K562 (cell line): ENCODE measurements around the gene ACOT7. TPM values are rescaled to one million over a fixed set of nuclear protein-coding genes. Genes with fewer than 3 reads are reported as not detected.
A peak's percentile ranks its signal among the peaks of the same experiment; 100 is the strongest.

Source experiments
- ATAC-seq: fragments of 200-7000 bp; cut with Tn5 transposase; 3 replicates; pipeline ENCODE4 v1.9.1; 2020; ENCODE audit warnings: moderate library complexity
- BruUV-seq: library from RNA; stranded (reverse); fragments of 400-500 nt; replicated peaks from 2 replicates; lab custom pipeline; 2021; lab: Mats Ljungman, UMichigan
- CTCF ChIA-PET: fragments of 300-600 bp; formaldehyde crosslinking; extraction: SDS; loops from one replicate; lab custom pipeline; 2021; ENCODE audit warnings: low intra/inter-chr PET ratio; lab: Yijun Ruan, JAX
- POLR2A ChIA-PET: fragments of 300-600, 350-650 bp; sonication (Branson Sonifier 250); formaldehyde crosslinking; extraction: SDS; loops from one replicate; lab custom pipeline; 2021; ENCODE audit warnings: antibody characterized with exemption, inconsistent platforms; lab: Yijun Ruan, JAX
- DNase-seq, 4 experiments: peaks; one replicate each; pipeline versions ENCODE4 v3.0.0 to v3.0.0-alpha.2; 2011 to 2018; ENCODE audit warnings: low spot score in 3 of 4, mixed read lengths in 3 of 4; ENCODE audit errors: extremely low read depth in 1 of 4
- FAIRE-seq: peaks from 2 replicates; lab custom pipeline; 2011; peaks lifted over from hg19 to GRCh38; lab: Jason Lieb, UNC
- H2AFZ ChIP-seq: 2 replicates; pipeline ENCODE4 v1.6.0; 2011; ENCODE audit warnings: low read depth, low read length, control low read depth, inconsistent platforms
- H3K27ac ChIP-seq: fragments of 200-600 bp; 3 replicates; pipeline ENCODE4 v1.8.0; 2011; ENCODE audit warnings: low read depth, mild to moderate bottlenecking, control low read depth, inconsistent platforms, low read length, moderate library complexity, mixed read lengths; ENCODE audit errors: extremely low read depth
- H3K27me3 ChIP-seq, 2 experiments: fragments of 300-600 bp in 1 of 2; 2 replicates in 1 of 2; 3 replicates in 1 of 2; pipeline versions ENCODE4 v1.6.0 to v1.8.0; 2011; ENCODE audit warnings: inconsistent platforms in 2 of 2, low read length in 2 of 2, mild to moderate bottlenecking in 1 of 2, mixed read lengths in 1 of 2, moderate library complexity in 1 of 2; ENCODE audit not compliant: control insufficient read depth in 2 of 2, insufficient read depth in 2 of 2
- H3K36me3 ChIP-seq: fragments of 300-600 bp; 3 replicates; pipeline ENCODE4 v1.8.0; 2011; ENCODE audit warnings: mild to moderate bottlenecking, low read length, inconsistent platforms; ENCODE audit not compliant: control insufficient read depth, insufficient read depth
- H3K4me1 ChIP-seq, 2 experiments: fragments of 200-600 bp in 1 of 2; replicated peaks in 1 of 2; 2 replicates in 1 of 2; 3 replicates in 1 of 2; pipeline versions ENCODE4 v1.5.1 to v1.8.0; 2011; ENCODE audit warnings: inconsistent platforms in 2 of 2, low read length in 2 of 2, mild to moderate bottlenecking in 1 of 2, mixed read lengths in 1 of 2, moderate library complexity in 1 of 2; ENCODE audit not compliant: control insufficient read depth in 2 of 2, insufficient read depth in 2 of 2
- H3K4me2 ChIP-seq: 2 replicates; pipeline ENCODE4 v1.6.1; 2011; ENCODE audit warnings: low read length, control low read depth, inconsistent platforms, mixed read lengths; ENCODE audit not compliant: insufficient read depth
- H3K4me3 ChIP-seq: fragments of 200-600 bp; sonication (generic), shearing (Covaris generic); 2 replicates; pipeline ENCODE4 v1.5.1; 2016; ENCODE audit warnings: control low read depth, inconsistent platforms
- H3K79me2 ChIP-seq: fragments of 200-600 bp; 3 replicates; pipeline ENCODE4 v1.8.0; 2011; ENCODE audit warnings: low read length, inconsistent platforms; ENCODE audit not compliant: control insufficient read depth, insufficient read depth
- H3K9ac ChIP-seq, 2 experiments: 2 replicates each; pipeline versions ENCODE4 v1.6.0 to v1.6.1; 2011; ENCODE audit warnings: low read depth in 2 of 2, low read length in 2 of 2, control low read depth in 1 of 2, inconsistent platforms in 1 of 2, mild to moderate bottlenecking in 1 of 2, mixed read lengths in 1 of 2; ENCODE audit not compliant: insufficient read depth in 1 of 2
- H3K9me1 ChIP-seq: one replicate; pipeline ENCODE4 v1.6.0; 2011; ENCODE audit warnings: inconsistent platforms, mild to moderate bottlenecking, low read length, moderate library complexity; ENCODE audit not compliant: control insufficient read depth, insufficient read depth
- H3K9me3 ChIP-seq: replicated peaks from 2 replicates; pipeline ENCODE4 v1.5.1; 2011; ENCODE audit warnings: low read depth, low read length, inconsistent platforms; ENCODE audit not compliant: control insufficient read depth, insufficient read depth
- H4K20me1 ChIP-seq: replicated peaks from 2 replicates; pipeline ENCODE4 v1.6.1; 2011; ENCODE audit warnings: low read length, inconsistent platforms, mixed read lengths; ENCODE audit not compliant: control insufficient read depth, insufficient read depth
- DPF2 ChIP-seq: fragments of 450-650 bp; IDR thresholded peaks from 2 replicates; pipeline ENCODE4 v1.6.1; 2016
- ETS2 ChIP-seq: IDR thresholded peaks from 2 replicates; pipeline ENCODE4 v1.6.1; 2016; ENCODE audit warnings: borderline replicate concordance, missing genetic modification characterization, mild to moderate bottlenecking, moderate library complexity, missing compliant biosample characterization; ENCODE audit not compliant: poor library complexity, severe bottlenecking
- GABPA ChIP-seq: fragments of 200-800 bp; sonication (Bioruptor generic); conservative IDR thresholded peaks from 2 replicates; pipeline ENCODE4 v1.6.1; 2016; ENCODE audit warnings: low read depth, missing genetic modification characterization, missing compliant biosample characterization
- GTF2E2 ChIP-seq: fragments of 200-800 bp; sonication (Bioruptor generic); IDR thresholded peaks from 2 replicates; pipeline ENCODE4 v1.6.1; 2016; ENCODE audit warnings: missing genetic modification characterization, missing compliant biosample characterization
- HMG20A ChIP-seq: fragments of 450-650 bp; formaldehyde crosslinking; conservative IDR thresholded peaks from 2 replicates; pipeline ENCODE4 v1.4.0; 2020; ENCODE audit warnings: mild to moderate bottlenecking, mixed read lengths
- KLF16 ChIP-seq: IDR thresholded peaks from 2 replicates; pipeline ENCODE4 v1.6.1; 2016; ENCODE audit warnings: antibody characterized with exemption
- OTX1 ChIP-seq: fragments of 450-650 bp; formaldehyde crosslinking; IDR thresholded peaks from 2 replicates; pipeline ENCODE4 v1.4.0; 2022; ENCODE audit warnings: mild to moderate bottlenecking
- PBX2 ChIP-seq, 2 experiments: IDR thresholded peaks in 1 of 2; conservative IDR thresholded peaks in 1 of 2; 2 replicates each; pipeline ENCODE4 v1.6.1; 2016; ENCODE audit warnings: low read depth in 2 of 2, mild to moderate bottlenecking in 1 of 2, missing compliant biosample characterization in 1 of 2, missing genetic modification characterization in 1 of 2, moderate library complexity in 1 of 2
- PHTF2 ChIP-seq: fragments of 250-450 bp; sonication (Bioruptor Pico); IDR thresholded peaks from 2 replicates; pipeline ENCODE4 v1.5.0; 2021; ENCODE audit warnings: mild to moderate bottlenecking
- STAT5A ChIP-seq: IDR thresholded peaks from 2 replicates; pipeline ENCODE4 v1.6.1; 2012; ENCODE audit warnings: low read length, inconsistent platforms, borderline replicate concordance
- ZNF592 ChIP-seq: fragments of 450-650 bp; IDR thresholded peaks from 2 replicates; pipeline ENCODE4 v1.6.1; 2017; ENCODE audit warnings: antibody characterized with exemption, mild to moderate bottlenecking
- WGBS: fragments of 100-300 bp; shearing (Covaris generic); methylation state at CpG from one replicate; pipeline ENCODE4 v1.1.6; 2016; ENCODE audit warnings: low coverage, mixed read lengths; ENCODE audit not compliant: insufficient coverage; ENCODE audit errors: missing lambda C conversion rate; 5-methylcytosine and 5-hydroxymethylcytosine counted together
- in situ Hi-C: fragments of 300-500 bp; cut with MboI; formaldehyde crosslinking; loops from 4 replicates; pipeline ENCODE4 v1.15.0; 2018; ENCODE audit warnings: inconsistent platforms, mixed read lengths
- intact Hi-C: fragments of 100-400 bp; cut with micrococcal nuclease; formaldehyde crosslinking; loops from 2 replicates; pipeline ENCODE4 v1.14.2; 2022
- polyA plus RNA-seq, 8 experiments: library from polyadenylated mRNA; depleted of rRNA in 4 of 8; stranded (reverse) in 5 of 8; unstranded in 3 of 8; fragments of >200 nt; fragmentation: Nextera tagmentation in 2 of 8; fragmentation: Illumina TruSeq in 1 of 8; extraction: Ambion mirVana in 2 of 8; extraction: Trizol in 1 of 8; gene quantifications; 2 replicates each; pipeline versions ENCODE4 v1.2.1 to v1.2.3, GENCODE V29; 2011 to 2014; ENCODE audit warnings: inconsistent platforms in 1 of 8, missing spikeins in 1 of 8
- total RNA-seq, 7 experiments: library from RNA; depleted of rRNA in 6 of 7; stranded (reverse); fragments of >200 nt in 6 of 7; fragmentation: Illumina TruSeq in 2 of 7; extraction: Trizol in 2 of 7; gene quantifications; 2 replicates each; pipeline versions ENCODE4 v1.2.1 to v1.2.3, GENCODE V29; 2011 to 2021; ENCODE audit warnings: low replicate concordance in 1 of 7
- TF ChIP-seq, protein P1 (sequence below): fragments of 250-450 bp; sonication (Bioruptor Pico); IDR thresholded peaks from 2 replicates; pipeline ENCODE4 v1.4.0; 2020; ENCODE audit warnings: mild to moderate bottlenecking, moderate library complexity

Gene ACOT7
- total and polyA plus RNA-seq, 9 of the 15 experiments (the other 6 are each of a cell fraction or from before 2014, with no cell fraction given) = 7.0 to 92.6 (median 37.2) TPM

DNA sequence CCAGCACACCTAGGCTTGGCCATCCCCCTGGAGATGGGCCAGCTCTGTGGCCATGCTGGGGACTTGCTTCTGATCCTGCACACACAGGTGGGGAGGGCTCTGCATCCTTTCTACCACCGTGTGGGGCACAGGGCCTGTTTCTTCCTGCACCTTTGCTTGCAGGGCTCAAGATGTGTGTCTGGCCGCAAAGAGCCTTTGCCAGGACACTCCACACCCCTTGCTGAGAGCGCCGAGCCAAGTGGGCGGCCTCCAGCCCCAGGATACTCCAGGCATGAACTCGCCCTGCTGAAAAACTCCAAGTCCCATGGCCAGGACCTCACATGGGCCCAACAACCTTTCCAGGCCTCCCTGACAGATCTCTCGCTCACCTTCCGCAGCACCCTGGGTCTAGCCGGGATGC lies 121.1 kb downstream of the ACOT7 start:
- Histone ChIP-seq H3K27me3 (no peaks in the 10 kb centered on the region), H4K20me1 (peaks cover 13% of the 10 kb centered on the region; the same call in 1 of the 2 replicates), H3K9me1 (no peaks in the 10 kb centered on the region), H3K79me2 (no peaks in the 10 kb centered on the region), H3K9ac (peak overlapping the region in 1 of 2 experiments; percentile 65; a peak in 2 of 4 replicates), H2AFZ (no peak overlapping the region), H3K27ac (no peak overlapping the region), H3K4me1 (peaks cover 5 to 80% of the 10 kb centered on the region in 2 experiments; a peak in 4 of 5 replicates), H3K36me3 (no peaks in the 10 kb centered on the region), H3K9me3 (no peaks in the 10 kb centered on the region), H3K4me3 (no peak overlapping the region), H3K4me2 (no peak overlapping the region)
- WGBS = 72% methylated on average over 8 of the region's 9 CpGs
- no peak for DNase-seq
- in situ Hi-C loops = loop anchor here (25.0 kb wide), 1 partner anchor 940 kb away; no protein-coding TSS in a partner anchor
- no peak for ATAC-seq
- FAIRE-seq = no peak
- POLR2A ChIA-PET = no interaction called here
- no TSS peak for BruUV-seq
- intact Hi-C loops = no loop called here
- CTCF ChIA-PET = interaction anchor here (0.6 kb wide), 1 partner anchor 28 kb away, joined by 4 read pairs; no protein-coding TSS in a partner anchor
- no peak for TF ChIP-seq ZNF592
- TF ChIP-seq, protein P1, sequence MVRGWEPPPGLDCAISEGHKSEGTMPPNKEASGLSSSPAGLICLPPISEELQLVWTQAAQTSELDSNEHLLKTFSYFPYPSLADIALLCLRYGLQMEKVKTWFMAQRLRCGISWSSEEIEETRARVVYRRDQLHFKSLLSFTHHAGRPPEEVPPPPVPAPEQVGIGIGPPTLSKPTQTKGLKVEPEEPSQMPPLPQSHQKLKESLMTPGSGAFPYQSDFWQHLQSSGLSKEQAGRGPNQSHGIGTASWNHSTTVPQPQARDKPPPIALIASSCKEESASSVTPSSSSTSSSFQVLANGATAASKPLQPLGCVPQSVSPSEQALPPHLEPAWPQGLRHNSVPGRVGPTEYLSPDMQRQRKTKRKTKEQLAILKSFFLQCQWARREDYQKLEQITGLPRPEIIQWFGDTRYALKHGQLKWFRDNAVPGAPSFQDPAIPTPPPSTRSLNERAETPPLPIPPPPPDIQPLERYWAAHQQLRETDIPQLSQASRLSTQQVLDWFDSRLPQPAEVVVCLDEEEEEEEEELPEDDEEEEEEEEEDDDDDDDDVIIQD = no peak
- no peak for TF ChIP-seq PBX2 (CRISPR knock-in tag; IDR thresholded peaks at IDR 0.05; ENCODE audit: low read depth)
- no peak for TF ChIP-seq PBX2 (tag; conservative IDR thresholded peaks at IDR 0.05; ENCODE audit: low read depth)
- TF ChIP-seq KLF16 = no peak
- no peak for TF ChIP-seq OTX1
- TF ChIP-seq PHTF2 (CRISPR knock-in tag) = no peak
- no peak for TF ChIP-seq GABPA
- TF ChIP-seq GTF2E2 (tag) = no peak
- no peak for TF ChIP-seq STAT5A
- no peak for TF ChIP-seq HMG20A (CRISPR knock-in tag)
- TF ChIP-seq ETS2 (tag) = no peak
- TF ChIP-seq DPF2 = no peak
